GM03348 (cell line): ENCODE results near the gene PTPRJ.
A peak's percentile ranks its signal among the peaks of the same experiment; 100 is the strongest.

Experiments used
- DNase-seq: peaks from one replicate; pipeline ENCODE4 v3.0.0; 2012; ENCODE audit warnings: low spot score

The PTPRJ gene

GRCh38 chr11:48066881-48067800 lies 86.8 kb downstream of the PTPRJ start:
- no peak for DNase-seq

- no peak for DNase-seq
These were observed 92.9 kb downstream of the PTPRJ start for GRCh38 chr11:48073031-48073861.

- no peak for DNase-seq
These were observed 94.2 kb downstream of the PTPRJ start for GRCh38 chr11:48074425-48075181.

- no peak for DNase-seq
These were observed 95.3 kb downstream of the PTPRJ start for GRCh38 chr11:48075637-48076036.

GRCh38 chr11:48077251-48077650 lies 96.9 kb downstream of the PTPRJ start:
- no peak for DNase-seq

- no peak for DNase-seq
These were observed 98.3 kb downstream of the PTPRJ start for GRCh38 chr11:48078689-48079088.

GRCh38 chr11:48079596-48079995 lies 99.2 kb downstream of the PTPRJ start:
- DNase-seq: no peak

- no peak for DNase-seq
These were observed 100.0 kb downstream of the PTPRJ start for GRCh38 chr11:48080301-48080861.

GRCh38 chr11:48081151-48082010 lies 101.0 kb downstream of the PTPRJ start:
- peak; percentile 86 for DNase-seq

- DNase-seq: no peak
These were observed 102.4 kb downstream of the PTPRJ start for GRCh38 chr11:48082771-48083170.

GRCh38 chr11:48083421-48083820 lies 103.1 kb downstream of the PTPRJ start:
- peak; percentile 48 for DNase-seq

GRCh38 chr11:48085688-48086087 lies 105.3 kb downstream of the PTPRJ start:
- no peak for DNase-seq

GRCh38 chr11:48087422-48087821 lies 107.1 kb downstream of the PTPRJ start:
- no peak for DNase-seq

- DNase-seq: no peak
These were observed 107.8 kb downstream of the PTPRJ start for GRCh38 chr11:48087974-48088681.

- no peak for DNase-seq
These were observed 108.3 kb downstream of the PTPRJ start for GRCh38 chr11:48088682-48089050.

- no peak for DNase-seq
These were observed 109.8 kb downstream of the PTPRJ start for GRCh38 chr11:48090174-48090573.

- DNase-seq: no peak
These were observed 111.2 kb downstream of the PTPRJ start for GRCh38 chr11:48091426-48092102.

GRCh38 chr11:48093323-48093722 lies 113.0 kb downstream of the PTPRJ start:
- no peak for DNase-seq

- DNase-seq: no peak
These were observed 113.7 kb downstream of the PTPRJ start for GRCh38 chr11:48093795-48094642.
